Neural progenitor cell (in vitro differentiated cells): ENCODE data around the gene NDUFAF7.

Source experiments
- EZH2 ChIP-seq: fragments of 200-600 bp; sonication (generic); IDR thresholded peaks from 2 replicates; pipeline ENCODE4 v1.6.1; 2017; ENCODE audit warnings: antibody characterized with exemption, mild to moderate bottlenecking, moderate library complexity
- TF ChIP-seq, protein P1 (sequence below): fragments of 200-600 bp; sonication (generic); IDR thresholded peaks from 2 replicates; pipeline ENCODE4 v1.5.1; 2017; ENCODE audit warnings: antibody characterized with exemption, mild to moderate bottlenecking

DNA sequence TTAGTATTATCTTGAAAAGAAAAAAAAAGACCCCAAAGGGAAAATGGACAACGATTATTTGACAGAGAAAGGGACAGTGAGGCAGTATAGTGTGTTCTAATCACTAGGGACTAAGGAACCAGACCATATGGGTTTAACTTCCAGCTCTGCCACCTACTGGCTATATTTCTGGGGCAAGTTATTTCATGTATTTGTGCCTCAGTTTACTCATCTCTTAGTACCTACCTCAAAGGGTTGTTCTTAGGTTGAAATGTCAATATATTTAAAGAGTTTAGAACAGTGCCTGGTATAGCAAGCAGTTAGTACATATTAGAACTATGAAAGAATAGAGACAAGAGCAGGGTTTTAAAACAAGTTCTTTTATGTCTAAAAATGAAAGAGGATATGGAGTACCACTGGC, 50.5 kb downstream of the NDUFAF7 start:
- no peak for TF ChIP-seq EZH2
- TF ChIP-seq, protein P1, sequence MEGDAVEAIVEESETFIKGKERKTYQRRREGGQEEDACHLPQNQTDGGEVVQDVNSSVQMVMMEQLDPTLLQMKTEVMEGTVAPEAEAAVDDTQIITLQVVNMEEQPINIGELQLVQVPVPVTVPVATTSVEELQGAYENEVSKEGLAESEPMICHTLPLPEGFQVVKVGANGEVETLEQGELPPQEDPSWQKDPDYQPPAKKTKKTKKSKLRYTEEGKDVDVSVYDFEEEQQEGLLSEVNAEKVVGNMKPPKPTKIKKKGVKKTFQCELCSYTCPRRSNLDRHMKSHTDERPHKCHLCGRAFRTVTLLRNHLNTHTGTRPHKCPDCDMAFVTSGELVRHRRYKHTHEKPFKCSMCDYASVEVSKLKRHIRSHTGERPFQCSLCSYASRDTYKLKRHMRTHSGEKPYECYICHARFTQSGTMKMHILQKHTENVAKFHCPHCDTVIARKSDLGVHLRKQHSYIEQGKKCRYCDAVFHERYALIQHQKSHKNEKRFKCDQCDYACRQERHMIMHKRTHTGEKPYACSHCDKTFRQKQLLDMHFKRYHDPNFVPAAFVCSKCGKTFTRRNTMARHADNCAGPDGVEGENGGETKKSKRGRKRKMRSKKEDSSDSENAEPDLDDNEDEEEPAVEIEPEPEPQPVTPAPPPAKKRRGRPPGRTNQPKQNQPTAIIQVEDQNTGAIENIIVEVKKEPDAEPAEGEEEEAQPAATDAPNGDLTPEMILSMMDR: no peak
